H7 (cell line): ENCODE measurements around the gene GRAMD1A. TPM values are rescaled to one million over a fixed set of nuclear protein-coding genes. Genes with fewer than 3 reads are reported as not detected.
"Not testable (repeated sequence)": the region's sequence is repeated elsewhere in the genome, so short reads cannot be mapped to it uniquely, and the experiment has no call there.

Experiments used
- DNase-seq: peaks from one replicate; pipeline ENCODE4 v3.0.0; 2012
- H3K27me3 ChIP-seq: 2 replicates; pipeline ENCODE4 v1.6.0; 2011; ENCODE audit warnings: mild to moderate bottlenecking, low read length; ENCODE audit not compliant: control insufficient read depth, insufficient read depth
- H3K36me3 ChIP-seq: replicated peaks from 2 replicates; pipeline ENCODE4 v1.5.1; 2011; ENCODE audit warnings: low read length; ENCODE audit not compliant: control insufficient read depth, insufficient read depth
- H3K4me3 ChIP-seq: 2 replicates; pipeline ENCODE4 v1.5.1; 2011; ENCODE audit warnings: low read depth, mild to moderate bottlenecking, control low read depth, low read length, moderate library complexity; ENCODE audit not compliant: insufficient read depth
- total RNA-seq: library from RNA; depleted of rRNA; stranded (reverse); fragments of >200 nt; shearing (Covaris generic); gene quantifications from 2 replicates; pipeline ENCODE4 v1.2.3, GENCODE V29; 2014

Gene GRAMD1A
- total RNA-seq, 1 experiment from 2014 or later = 110 TPM

DNA sequence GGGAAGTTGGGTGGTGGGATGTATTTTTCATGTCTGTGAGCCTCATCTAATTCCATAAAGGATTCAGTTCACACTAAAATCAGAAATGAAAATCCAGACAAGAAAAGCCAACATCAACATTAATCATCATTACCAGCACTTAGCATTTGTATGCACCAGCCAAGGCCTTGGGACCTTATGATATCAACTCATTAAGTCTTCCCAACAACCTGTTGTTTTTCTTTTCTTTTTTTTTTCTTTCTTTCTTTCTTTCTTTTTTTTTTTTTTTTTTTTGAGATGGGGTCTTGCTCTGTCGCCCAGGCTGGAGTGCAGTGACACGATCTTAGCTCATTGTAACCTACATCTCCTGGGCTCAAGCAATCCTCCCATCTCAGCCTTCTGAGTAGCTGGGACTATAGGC lies 50.5 kb downstream of the GRAMD1A start:
- not testable (repeated sequence) for DNase-seq, H3K4me3 ChIP-seq, H3K36me3 ChIP-seq, H3K27me3 ChIP-seq

DNA sequence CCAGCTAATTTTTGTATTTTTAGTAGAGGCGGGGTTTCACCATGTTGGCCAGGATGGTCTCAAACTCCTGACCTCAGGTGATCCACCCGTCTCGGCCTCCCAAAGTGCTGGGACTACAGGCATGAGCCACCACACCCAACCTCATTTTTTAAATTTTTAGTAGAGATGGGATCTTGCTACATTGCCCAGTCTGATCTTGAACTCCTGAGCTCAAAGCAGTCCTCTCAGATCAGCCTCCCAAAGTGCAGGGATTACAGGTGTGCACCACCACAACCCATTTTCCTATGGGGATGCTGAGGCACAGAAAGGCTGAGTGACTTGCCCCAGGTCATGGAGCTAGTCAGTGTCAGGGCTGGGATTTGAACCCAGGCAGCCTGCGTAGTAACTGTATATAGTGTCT lies 51.1 kb downstream of the GRAMD1A start:
- not testable (repeated sequence) for H3K27me3 ChIP-seq, H3K36me3 ChIP-seq, DNase-seq, H3K4me3 ChIP-seq

DNA sequence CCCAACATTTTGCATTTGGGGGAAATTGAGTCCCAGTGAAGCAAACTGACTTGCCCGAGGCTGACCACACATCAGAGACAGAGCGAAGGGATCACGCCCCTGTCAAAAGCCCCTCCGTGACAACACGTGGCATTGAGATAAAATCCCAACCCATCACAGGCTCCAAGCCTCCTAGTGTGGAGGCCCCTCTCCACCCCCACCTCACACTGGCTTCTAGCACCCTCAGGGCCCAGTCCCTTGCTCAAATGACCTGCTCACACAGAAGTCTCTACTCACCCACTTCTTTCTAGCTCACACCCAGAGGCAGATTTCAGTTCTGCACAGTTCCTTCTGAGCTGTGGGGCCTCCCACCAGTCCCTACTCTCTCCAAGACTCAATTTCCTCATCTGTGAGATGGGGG lies 51.7 kb downstream of the GRAMD1A start:
- no peaks in the 10 kb centered on the region for H3K27me3 ChIP-seq
- H3K36me3 ChIP-seq = peaks cover 1% of the 10 kb centered on the region; the same call in 1 of the 2 replicates
- DNase-seq = peak; percentile 22
- no peak overlapping the region for H3K4me3 ChIP-seq

DNA sequence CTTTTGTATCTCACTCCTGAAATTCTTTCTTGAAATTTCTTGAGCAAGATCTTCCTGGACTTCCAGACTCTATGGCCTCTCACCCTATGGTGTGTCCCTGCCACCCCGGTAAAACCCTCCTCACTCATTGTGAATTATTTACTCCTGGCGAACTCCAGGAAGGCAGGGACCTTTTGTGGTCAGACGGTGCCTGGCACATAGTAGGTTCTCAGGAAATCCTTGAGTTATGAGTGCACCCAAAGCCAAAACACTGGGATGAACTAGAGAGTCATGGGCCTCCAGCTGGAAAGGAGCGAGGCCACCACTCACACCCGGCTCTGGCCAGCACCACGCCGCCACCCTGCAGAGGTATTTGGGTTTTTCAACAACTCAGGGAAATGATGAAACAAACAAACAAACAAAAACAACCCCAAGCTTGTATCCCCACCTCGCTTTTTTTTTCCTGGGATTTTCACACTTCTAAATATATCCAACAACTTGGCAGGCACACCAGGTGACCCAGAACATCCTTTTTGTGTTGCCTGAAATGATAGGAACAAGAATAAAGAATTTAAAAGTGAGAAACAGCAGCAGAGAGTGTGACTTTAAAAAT lies 52.6 kb downstream of the GRAMD1A start:
- Histone ChIP-seq H3K4me3 (no peak overlapping the region), H3K27me3 (no peaks in the 10 kb centered on the region), H3K36me3 (peaks cover 1% of the 10 kb centered on the region; the same call in 1 of the 2 replicates)
- peak; percentile 16 for DNase-seq

GRCh38 chr19:35053667-35054293 lies 53.7 kb downstream of the GRAMD1A start:
- H3K4me3 ChIP-seq = no peak overlapping the region
- peak; percentile 5 for DNase-seq
- no peaks in the 10 kb centered on the region for H3K27me3 ChIP-seq
- peaks cover 1% of the 10 kb centered on the region; the same call in 1 of the 2 replicates for H3K36me3 ChIP-seq

- no peak for DNase-seq
- Histone ChIP-seq H3K4me3 (no peak overlapping the region), H3K36me3 (peaks cover 1% of the 10 kb centered on the region; the same call in 1 of the 2 replicates), H3K27me3 (no peaks in the 10 kb centered on the region)
Measured at GRCh38 chr19:35054626-35055025, 54.5 kb downstream of the GRAMD1A start.

DNA sequence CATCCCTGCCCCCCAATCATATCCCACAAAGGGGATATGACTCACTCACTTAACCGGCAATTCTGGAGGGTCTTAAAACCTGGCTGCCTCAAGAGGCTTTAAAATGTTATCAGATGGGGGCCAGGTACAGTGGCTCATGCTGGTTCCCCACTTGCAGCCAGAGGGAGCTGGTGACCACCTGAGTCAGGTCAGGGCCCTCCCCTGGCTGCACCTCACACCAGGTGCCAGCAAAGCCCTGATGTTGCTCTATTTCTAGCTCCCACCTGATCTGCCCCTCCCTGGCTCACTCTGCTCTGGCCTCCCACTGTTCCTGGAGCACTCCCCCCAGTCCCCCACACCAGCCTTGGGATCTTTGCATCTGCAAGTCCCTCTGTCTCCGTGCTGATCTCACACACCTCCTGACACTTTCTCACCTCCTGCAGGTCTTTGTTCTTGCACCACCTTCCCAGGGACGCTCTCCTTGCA lies 55.6 kb downstream of the GRAMD1A start:
- DNase-seq = peak; percentile 91
- no peaks in the 10 kb centered on the region for H3K27me3 ChIP-seq
- peak overlapping the region; percentile 19; the same call in 1 of the 2 replicates for H3K4me3 ChIP-seq
- 0 out of 2 replicates have a peak, but pooled peaks cover 1% of the 10 kb centered on the region for H3K36me3 ChIP-seq

DNA sequence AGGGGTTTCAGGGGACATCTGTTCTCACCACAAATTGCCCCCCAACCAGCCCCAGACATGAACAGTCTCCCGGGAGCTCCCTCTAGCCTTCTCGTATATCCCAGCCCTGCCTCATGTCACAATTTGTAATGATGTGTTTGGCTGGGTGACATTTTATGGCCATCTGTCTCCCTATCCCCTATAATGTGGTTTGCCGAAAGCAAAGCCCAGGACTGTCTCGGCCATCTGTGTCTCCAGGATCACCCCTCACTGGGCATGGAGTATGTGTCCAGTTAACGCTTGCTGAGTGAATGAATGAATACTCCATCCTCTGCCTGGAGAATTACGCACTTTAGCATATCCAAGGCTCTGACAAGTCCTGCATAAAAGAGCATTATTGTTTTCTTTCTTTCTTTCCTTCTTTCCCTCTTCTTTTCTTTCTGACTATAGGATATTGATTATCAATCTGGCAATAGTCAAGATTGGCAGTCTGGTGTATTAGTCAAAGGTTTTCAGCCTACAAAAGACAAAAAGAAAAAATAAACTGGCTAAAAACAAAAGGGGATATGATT lies 56.5 kb downstream of the GRAMD1A start:
- Histone ChIP-seq H3K27me3 (no peaks in the 10 kb centered on the region), H3K36me3 (no peaks in the 10 kb centered on the region), H3K4me3 (no peak overlapping the region)
- no peak for DNase-seq

DNA sequence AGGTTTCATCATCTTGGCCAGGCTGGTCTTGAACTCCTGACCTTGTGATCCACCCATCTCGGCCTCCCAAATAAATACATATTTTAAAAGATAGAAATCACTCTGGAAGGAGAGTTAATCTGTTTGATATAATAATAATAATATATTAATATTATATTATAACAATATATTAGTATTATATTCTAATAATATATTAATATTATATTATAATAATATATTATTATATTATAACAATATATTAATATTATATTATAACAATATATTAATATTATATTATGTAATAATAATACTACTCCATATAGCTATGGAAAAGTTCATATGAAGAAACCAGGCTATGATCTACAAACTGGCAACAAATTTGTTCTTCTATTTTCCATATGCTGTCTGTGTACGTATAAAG lies 58.2 kb downstream of the GRAMD1A start:
- Histone ChIP-seq H3K27me3 (no peaks in the 10 kb centered on the region), H3K36me3 (no peaks in the 10 kb centered on the region), H3K4me3 (no peak overlapping the region)
- DNase-seq = no peak

DNA sequence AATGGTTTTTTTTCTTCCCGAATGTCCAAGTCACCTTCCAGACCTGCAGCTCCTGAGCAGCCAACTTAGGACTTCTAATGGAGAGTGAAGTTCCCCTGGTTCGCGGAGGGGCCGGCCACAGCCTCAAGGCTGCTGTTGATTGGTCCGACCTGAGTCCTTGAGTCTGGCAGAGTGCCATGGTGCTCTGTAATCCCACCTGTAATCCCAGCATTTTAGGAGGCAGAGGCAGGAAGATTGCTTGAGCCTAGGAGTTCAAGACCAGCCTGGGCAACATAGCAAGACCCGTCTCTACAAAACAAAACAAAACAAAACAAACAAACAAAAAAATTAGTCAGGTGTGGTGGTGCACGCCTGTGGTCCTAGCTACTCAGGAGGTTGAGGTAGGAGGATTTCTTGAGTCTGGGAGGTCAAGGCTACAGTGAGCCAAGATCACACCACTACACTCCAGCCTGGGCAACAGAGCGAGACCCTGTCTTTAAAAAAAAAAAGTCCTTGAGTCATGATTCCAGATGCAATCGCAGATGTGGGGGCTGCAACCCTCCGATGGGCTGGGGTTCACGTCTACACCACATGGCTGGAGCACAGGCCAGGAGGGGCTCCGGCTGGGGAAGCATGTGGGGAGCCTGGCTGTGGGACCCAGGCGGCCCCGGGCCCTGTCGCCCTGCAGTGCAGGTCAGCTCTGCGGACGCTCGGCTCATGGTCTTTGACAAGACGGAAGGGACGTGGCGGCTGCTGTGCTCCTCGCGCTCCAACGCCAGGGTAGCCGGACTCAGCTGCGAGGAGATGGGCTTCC lies 59.1 kb downstream of the GRAMD1A start:
- DNase-seq = peak; percentile 61

DNA sequence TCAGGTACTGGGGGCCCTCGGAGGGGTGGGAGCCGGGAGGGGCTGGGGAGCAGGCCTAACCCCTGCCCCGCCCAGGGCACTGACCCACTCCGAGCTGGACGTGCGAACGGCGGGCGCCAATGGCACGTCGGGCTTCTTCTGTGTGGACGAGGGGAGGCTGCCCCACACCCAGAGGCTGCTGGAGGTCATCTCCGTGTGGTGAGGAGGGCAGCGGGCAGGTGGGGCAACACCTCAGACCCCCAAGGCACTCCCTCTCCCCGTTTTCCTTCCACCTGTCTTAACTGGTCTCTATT lies 59.6 kb downstream of the GRAMD1A start:
- Histone ChIP-seq H3K4me3 (no peak overlapping the region), H3K27me3 (no peaks in the 10 kb centered on the region; the same call in 1 of the 2 replicates), H3K36me3 (no peaks in the 10 kb centered on the region)
- peak; percentile 36 for DNase-seq

More for the DNA sequence above, 59.1 kb downstream of the GRAMD1A start:
- Histone ChIP-seq H3K27me3 (no peaks in the 10 kb centered on the region; the same call in 1 of the 2 replicates), H3K36me3 (no peaks in the 10 kb centered on the region), H3K4me3 (no peak overlapping the region)

DNA sequence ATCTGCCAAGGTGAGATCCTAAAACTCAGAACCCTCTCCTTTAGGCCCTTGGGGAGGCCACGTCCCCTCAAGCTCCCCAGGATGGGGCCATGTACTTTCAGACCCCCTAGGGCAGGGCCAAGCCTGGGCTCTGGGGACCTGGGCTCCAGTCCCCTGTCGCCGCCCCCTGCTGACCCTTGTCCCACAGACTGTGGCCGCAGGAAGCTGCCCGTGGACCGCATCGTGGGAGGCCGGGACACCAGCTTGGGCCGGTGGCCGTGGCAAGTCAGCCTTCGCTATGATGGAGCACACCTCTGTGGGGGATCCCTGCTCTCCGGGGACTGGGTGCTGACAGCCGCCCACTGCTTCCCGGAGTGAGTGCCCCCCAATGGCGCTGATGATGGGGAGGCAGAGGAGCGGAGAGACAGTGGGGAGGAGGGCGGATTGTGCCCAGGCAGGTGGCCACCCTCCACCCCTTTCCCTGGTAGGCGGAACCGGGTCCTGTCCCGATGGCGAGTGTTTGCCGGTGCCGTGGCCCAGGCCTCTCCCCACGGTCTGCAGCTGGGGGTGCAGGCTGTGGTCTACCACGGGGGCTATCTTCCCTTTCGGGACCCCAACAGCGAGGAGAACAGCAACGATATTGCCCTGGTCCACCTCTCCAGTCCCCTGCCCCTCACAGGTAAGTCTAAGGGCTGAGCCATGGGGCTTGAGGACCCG lies 60.2 kb downstream of the GRAMD1A start:
- no peaks in the 10 kb centered on the region; the same call in 1 of the 2 replicates for H3K27me3 ChIP-seq
- H3K4me3 ChIP-seq = no peak overlapping the region
- DNase-seq = peak; percentile 34
- no peaks in the 10 kb centered on the region for H3K36me3 ChIP-seq

GRCh38 chr19:35061583-35062373 lies 61.7 kb downstream of the GRAMD1A start:
- H3K4me3 ChIP-seq = no peak overlapping the region
- H3K36me3 ChIP-seq = no peaks in the 10 kb centered on the region
- H3K27me3 ChIP-seq = no peaks in the 10 kb centered on the region; the same call in 1 of the 2 replicates
- no peak for DNase-seq
